Endothelial cell (in vitro differentiated cells): ENCODE data around the gene GMDS. TPM values are rescaled to one million over a fixed set of nuclear protein-coding genes. Genes with fewer than 3 reads are reported as not detected.

Experiments
- DNase-seq: peaks from one replicate; pipeline ENCODE4 v3.0.0; 2021; ENCODE audit warnings: low spot score
- H3K27ac Mint-ChIP-seq: one replicate; pipeline ENCODE4 v1.8.0; 2021; ENCODE audit warnings: mixed read lengths, inconsistent platforms; ENCODE audit not compliant: unreplicated experiment
- H3K27me3 Mint-ChIP-seq: one replicate; pipeline ENCODE4 v1.8.0; 2021; ENCODE audit warnings: mild to moderate bottlenecking, moderate library complexity, mixed read lengths, inconsistent platforms; ENCODE audit not compliant: unreplicated experiment
- H3K36me3 Mint-ChIP-seq: one replicate; pipeline ENCODE4 v1.8.0; 2021; ENCODE audit warnings: mild to moderate bottlenecking, low read depth, mixed read lengths, inconsistent platforms; ENCODE audit not compliant: unreplicated experiment
- H3K4me1 Mint-ChIP-seq: one replicate; pipeline ENCODE4 v1.8.0; 2021; ENCODE audit warnings: mild to moderate bottlenecking, mixed read lengths, inconsistent platforms; ENCODE audit not compliant: unreplicated experiment
- H3K4me3 Mint-ChIP-seq: one replicate; pipeline ENCODE4 v1.8.0; 2021; ENCODE audit warnings: mild to moderate bottlenecking, mixed read lengths, inconsistent platforms; ENCODE audit not compliant: unreplicated experiment
- H3K9me3 Mint-ChIP-seq: one replicate; pipeline ENCODE4 v1.8.0; 2021; ENCODE audit warnings: mixed read lengths, inconsistent platforms; ENCODE audit not compliant: unreplicated experiment
- total RNA-seq: library from RNA; stranded (reverse); fragmentation: NEBNext Ultra II Directional; extraction: Animal tissue kit (Norgen Biotek cat#: 25700); gene quantifications from one replicate; pipeline ENCODE4 v1.2.1, GENCODE V29; 2021; ENCODE audit not compliant: unreplicated experiment
- TF ChIP-seq, protein P1 (sequence below): fragments of 200-600 bp; sonication (generic); IDR thresholded peaks from one replicate; pipeline ENCODE4 v1.5.0; 2021; ENCODE audit warnings: antibody characterized with exemption; ENCODE audit not compliant: unreplicated experiment

The GMDS gene
- total RNA-seq, 1 donor from 2014 or later = 36.0 TPM

GRCh38 chr6:2042956-2043648 is 202.3 kb downstream of the GMDS start:
- H3K4me3 Mint-ChIP-seq = no peak overlapping the region
- DNase-seq = no peak
- TF ChIP-seq, protein P1, sequence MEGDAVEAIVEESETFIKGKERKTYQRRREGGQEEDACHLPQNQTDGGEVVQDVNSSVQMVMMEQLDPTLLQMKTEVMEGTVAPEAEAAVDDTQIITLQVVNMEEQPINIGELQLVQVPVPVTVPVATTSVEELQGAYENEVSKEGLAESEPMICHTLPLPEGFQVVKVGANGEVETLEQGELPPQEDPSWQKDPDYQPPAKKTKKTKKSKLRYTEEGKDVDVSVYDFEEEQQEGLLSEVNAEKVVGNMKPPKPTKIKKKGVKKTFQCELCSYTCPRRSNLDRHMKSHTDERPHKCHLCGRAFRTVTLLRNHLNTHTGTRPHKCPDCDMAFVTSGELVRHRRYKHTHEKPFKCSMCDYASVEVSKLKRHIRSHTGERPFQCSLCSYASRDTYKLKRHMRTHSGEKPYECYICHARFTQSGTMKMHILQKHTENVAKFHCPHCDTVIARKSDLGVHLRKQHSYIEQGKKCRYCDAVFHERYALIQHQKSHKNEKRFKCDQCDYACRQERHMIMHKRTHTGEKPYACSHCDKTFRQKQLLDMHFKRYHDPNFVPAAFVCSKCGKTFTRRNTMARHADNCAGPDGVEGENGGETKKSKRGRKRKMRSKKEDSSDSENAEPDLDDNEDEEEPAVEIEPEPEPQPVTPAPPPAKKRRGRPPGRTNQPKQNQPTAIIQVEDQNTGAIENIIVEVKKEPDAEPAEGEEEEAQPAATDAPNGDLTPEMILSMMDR = no peak
- no peaks in the 10 kb centered on the region for H3K27me3 Mint-ChIP-seq
- H3K27ac Mint-ChIP-seq = no peak overlapping the region
- H3K4me1 Mint-ChIP-seq = no peaks in the 10 kb centered on the region
- no peaks in the 10 kb centered on the region for H3K36me3 Mint-ChIP-seq
- no peaks in the 10 kb centered on the region for H3K9me3 Mint-ChIP-seq

- Mint-ChIP-seq H3K27me3 (no peaks in the 10 kb centered on the region), H3K27ac (no peak overlapping the region), H3K4me1 (peaks cover 4% of the 10 kb centered on the region), H3K4me3 (no peak overlapping the region), H3K36me3 (no peaks in the 10 kb centered on the region), H3K9me3 (no peaks in the 10 kb centered on the region)
- no peak for DNase-seq
- TF ChIP-seq, protein P1 = no peak
These were observed 207.3 kb downstream of the GMDS start for GRCh38 chr6:2038092-2038491.

DNA sequence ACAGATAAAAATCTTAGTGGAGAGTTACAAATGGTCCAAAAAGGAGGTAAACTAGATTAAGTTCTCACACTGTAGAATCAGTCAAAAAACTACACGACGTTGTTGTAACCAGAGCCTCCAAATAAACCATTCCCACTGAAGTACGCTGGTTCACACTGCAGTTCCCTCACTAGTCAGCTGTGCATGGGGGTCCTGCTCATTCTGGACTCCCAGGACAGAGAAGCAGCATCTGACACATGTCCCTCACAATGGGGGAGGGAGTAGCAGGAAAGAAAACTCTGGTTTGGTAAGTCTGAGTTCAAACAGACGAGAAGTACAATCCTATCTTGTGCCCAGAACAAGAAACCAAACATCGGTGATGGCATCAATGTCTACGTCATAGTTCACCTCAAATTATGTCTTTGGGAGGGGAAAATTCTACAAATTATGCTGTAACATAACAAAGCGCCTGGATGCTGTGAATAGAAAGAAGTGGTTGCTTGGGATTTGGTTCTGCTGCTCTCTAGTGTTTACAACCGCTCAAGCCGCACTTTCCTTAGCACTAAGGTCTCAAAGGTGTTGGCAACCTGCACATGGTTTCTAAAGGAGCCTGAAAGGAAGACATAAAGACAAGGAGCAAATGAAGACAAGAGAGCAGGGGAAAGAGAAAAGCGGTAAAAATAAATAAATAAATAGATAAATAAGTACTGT is 208.0 kb downstream of the GMDS start:
- Mint-ChIP-seq H3K36me3 (no peaks in the 10 kb centered on the region), H3K27ac (no peak overlapping the region), H3K4me3 (no peak overlapping the region), H3K27me3 (no peaks in the 10 kb centered on the region), H3K9me3 (no peaks in the 10 kb centered on the region), H3K4me1 (peaks cover 4% of the 10 kb centered on the region)
- TF ChIP-seq, protein P1 = no peak
- no peak for DNase-seq

DNA sequence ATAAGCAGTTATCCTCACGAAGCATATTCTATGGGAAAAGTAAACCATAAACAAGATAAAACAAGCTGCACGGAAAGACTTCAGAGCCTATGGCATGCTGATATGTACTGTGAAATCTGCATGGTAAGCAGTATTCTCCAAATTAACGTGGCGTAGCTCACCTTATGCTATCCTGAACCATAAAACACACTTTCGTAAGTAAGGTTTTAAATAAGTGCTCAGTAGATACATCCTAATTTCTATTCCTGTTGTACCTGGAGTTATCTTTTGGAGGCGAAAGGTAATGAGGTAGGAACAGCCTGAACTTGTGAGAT is 208.7 kb downstream of the GMDS start:
- Mint-ChIP-seq H3K9me3 (no peaks in the 10 kb centered on the region), H3K36me3 (no peaks in the 10 kb centered on the region), H3K4me1 (peaks cover 4% of the 10 kb centered on the region), H3K27ac (no peak overlapping the region), H3K4me3 (no peak overlapping the region), H3K27me3 (no peaks in the 10 kb centered on the region)
- DNase-seq = no peak
- TF ChIP-seq, protein P1 = no peak
